Measurements from ENCODE around the gene PLA2R1.

The PLA2R1 gene

DNA sequence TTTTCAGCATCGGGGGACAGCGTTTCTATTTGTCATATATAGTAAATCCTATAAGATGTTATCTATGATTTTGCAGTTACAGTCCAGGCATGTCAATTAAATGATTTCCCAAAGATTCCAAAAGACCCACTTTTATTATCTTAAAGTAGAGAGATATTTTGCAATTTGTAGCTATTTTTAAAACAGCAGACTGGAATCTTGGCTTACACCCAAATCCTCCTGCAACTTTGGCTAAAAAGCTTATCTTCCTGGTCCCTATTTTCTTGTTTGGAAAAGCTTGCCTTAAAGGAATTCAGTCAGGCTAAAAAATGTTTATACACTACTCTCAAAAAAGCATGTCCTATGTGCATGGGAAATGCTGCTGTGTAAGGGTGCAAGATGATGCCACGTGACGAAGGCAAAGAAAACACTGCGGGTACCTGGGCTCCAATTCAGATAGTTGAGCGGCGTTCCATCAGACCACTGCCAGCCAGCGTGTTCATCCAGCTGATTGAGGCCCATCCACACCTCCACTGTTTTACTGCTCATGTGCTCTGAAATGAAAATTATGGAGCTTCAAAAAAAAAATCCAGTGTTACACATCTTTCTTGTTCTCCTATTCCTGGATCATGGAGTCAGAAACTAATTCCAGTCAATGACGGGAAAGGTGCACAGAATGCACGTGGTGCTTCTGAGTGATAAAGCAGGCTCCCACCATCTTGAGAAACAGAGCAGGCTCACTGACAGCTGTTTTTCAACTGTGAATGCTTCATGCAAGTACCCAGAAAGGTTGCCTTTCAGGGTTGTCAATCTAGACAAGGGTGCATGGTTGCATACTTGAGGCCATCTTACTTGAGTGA, 33.8 kb downstream of the PLA2R1 start:
- DNase-seq = no peak

DNA sequence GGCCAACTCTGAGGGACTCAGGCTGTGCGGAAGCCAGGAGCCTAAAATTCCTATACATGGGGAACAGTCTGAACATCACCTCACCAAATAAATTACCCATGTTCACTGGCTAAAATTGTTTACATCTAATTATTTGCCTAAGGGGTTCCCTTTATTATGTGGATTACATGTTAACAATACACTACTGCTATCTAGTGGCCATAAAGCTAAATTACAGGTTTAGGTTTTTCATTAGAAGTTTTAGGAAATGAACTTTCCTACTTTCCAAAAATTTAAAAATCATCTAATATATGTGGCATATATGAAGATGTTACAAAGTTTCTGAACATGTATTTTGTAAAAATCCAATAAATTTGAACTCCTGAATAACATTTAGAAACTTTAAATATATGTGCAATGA, 40.3 kb downstream of the PLA2R1 start:
- DNase-seq = peak; percentile 42

DNA sequence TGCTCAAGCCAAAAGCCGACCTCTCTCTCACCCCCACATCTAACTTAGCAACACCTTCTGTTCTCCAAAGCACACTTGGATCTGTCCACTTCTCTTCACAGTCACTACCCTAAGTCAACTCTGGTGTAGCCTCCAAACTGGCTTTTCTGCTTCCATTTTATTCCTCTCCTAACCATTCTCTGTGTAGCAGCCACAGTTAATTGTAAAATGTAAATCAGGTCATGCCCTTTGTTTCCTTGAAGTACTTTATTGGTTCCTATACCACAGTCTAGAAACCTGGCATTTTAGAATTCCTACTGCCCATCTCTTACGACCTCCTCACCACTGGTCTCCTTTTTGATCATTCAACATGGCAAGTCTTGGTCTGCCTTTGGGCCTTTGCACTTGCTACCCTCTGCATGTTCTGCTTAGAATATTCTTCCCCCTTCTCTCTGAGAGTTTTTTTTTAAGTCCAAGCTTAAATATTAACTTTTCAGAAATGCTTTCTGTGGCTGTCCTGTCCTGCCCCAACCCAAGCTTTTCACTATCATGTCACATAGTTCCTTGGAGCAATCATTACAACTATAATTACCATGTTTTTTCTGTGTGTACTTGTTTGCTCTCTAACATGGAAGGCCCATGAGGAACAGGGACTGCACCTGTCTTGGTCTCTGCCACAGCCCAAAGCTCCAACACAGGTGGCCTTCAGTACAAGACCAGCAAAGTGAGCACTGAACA, 42.9 kb downstream of the PLA2R1 start:
- no peak for DNase-seq

DNA sequence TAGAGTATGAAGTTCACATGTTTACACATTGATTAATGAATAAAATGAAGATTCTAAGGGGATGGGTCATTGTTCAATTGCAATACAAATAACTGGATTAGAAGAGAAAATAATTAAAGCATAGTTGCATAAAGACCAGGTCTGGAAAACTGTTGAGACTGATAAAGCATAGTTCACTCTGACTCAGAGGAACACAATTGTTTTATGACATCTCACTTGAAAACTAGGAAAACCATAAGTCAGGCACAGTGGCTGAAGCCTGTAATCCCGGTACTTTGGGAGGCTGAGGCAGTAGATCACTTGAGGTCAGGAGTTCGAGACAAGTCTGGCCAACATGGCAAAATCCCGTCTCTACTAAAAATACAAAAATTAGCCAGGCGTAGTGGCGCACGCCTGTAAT, 46.7 kb downstream of the PLA2R1 start:
- DNase-seq = no peak

DNA sequence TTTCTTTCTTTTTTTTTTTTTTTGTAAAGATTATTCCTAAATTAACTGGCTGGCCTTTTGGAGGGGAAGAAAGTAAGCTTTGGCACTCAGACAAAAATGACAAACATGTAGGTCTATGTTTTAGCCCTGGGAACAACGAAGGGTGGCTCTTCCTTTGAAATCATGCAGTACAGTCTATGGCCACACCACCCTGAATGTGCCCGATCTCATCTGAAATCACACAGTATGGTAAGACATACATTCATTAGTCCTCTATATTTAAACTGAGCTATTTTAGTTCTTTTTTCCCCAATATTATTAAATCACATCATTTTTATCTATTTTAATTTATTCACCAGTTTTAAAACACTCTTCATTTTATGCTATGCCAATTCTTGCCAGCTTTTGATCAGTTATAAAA, 48.2 kb downstream of the PLA2R1 start:
- DNase-seq = no peak

DNA sequence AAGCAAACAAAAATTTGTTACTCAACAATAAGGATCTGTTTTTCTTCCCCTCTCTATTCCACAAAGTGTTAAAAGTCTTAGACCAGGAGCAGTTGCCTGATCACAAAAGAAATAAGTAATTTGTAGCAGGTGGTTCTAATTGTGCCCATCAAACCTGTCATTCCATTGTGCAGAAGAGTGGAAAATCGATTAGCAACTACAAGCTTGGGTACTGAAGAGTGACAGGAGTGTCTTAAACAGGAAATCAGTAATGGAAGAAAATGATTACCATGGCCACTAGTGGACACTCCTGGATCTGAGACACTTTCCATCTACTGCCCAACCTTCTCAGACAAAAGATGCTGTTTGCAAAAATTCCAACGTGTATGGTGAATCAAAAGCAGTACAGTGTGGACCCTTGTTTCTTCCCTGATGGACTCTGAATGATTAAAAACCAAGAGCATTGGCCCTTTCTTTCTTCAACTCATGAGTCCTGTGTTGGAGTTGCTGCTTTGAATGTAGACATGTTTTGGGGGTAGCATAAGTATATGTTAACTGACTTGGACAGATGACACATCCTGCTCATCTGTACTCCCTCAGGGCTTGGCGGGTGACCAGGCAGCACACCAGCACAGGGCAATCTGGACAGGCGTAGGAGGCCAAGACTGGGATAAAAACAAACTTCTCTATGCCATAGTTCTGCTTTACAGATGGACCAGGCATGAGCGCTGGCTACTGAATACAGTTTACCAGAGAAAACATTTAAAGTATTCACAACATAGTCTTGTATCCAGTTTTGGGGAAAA, 51.9 kb downstream of the PLA2R1 start:
- DNase-seq = no peak

DNA sequence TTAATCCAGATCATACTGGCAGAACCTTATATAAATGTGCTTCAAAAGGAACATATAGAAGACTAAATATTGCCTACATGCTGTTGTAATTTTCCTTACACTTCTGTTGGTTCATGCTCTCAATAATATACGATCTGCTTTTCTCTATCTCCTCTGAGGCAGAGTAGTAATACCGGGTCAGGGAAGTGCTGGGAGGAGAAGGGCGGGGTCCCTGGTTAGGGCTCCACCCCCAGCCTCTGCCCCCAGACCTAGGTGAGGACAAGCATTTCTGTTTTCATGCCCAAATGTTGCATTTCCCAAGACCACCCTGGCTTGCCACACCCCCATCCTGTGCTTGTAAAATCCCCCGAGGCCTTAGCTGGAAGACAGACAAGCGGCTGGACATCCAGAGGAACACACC, 55.3 kb downstream of the PLA2R1 start:
- DNase-seq = no peak

DNA sequence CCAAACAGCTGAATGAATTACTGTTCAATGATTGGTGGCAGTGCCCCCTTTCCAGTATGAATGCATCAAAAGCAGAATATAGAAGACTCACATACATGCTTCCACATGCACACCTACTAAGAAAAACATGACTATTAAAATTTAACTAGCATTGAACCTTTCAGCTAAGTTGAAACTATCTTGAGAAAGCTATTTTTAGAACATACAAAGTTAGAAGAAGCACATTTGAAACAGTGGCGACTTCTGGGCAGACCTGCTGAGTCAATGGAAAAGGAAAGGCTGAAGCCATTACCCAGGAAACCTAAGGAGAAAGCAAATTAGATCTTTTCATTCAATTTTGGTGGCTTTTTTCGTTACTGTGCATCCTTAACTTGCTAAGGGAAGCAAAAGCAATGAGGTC, 55.9 kb downstream of the PLA2R1 start:
- no peak for DNase-seq

DNA sequence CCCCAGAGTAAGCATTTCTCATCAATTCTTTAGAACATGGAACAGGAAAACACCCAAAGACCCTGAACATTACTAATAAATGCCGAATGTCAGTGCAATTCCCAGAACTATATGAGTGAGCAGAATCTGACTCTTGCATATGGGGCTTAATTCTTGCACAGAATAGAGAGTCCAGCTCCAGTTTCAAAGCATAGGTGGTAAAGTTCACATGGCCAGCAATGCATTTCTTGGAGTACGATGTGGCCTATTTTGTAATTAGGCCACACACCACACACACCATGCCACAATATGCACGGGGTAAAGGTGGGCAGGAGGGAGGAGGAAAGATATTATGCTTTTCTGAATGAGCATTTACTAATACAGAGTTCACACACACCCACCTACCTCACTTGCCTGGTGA, 56.5 kb downstream of the PLA2R1 start:
- no peak for DNase-seq

DNA sequence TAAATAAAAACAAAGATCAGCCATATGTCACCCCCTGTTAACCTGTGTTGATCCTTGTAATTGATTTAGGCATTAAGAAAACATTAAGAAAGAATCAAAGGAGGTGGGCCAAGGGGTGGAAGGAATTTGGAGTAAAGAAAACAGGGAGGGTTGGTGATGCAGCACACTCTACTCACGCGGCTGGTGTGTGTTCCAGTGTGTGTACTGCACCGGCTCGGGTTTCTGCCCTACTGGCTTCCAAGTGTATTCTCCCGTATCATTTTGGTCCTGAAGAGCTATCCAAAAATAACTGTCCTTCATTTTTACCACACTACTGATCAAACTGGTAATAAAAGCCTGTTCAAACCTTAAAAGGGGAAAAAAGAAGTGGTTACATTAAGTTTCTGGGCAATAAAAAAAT, 56.9 kb downstream of the PLA2R1 start:
- DNase-seq = no peak

DNA sequence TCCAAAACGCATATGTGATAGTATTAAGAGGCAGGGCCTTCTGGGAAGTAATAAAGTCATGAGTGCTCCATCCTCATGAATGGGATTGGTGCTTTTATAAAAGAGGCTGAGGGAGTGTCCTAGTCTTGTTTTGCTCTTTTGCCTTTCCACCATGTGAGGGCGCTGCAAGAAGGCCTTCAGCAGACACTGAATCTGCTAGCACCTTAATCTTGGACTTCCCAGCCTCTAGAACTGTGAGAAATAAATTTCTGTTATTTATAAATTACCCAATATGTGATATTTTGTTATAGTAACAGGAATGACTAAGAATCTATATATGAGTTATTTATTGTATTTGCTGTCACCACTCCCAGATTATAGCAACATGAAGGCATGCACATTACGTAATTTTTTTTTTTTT, 63.5 kb downstream of the PLA2R1 start:
- peak; percentile 43 for DNase-seq

DNA sequence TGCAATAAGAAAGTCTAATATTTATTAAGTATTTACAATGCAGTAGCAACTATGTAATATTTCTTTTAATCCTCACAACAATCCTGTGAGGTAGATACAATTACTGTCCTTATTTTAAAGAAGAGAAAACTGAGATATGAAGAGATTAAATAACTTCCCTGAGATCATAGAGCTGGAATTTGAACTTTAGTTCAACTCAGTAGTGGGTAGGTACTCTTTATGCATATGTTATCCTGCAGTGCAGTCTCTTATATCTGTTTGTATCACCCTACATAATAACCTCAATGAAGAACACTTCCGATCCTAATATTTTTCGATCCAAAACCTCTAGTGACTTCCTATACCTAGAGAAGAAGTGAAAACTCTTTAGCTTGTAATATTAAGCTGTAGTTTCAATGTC, 64.2 kb downstream of the PLA2R1 start:
- DNase-seq = no peak

DNA sequence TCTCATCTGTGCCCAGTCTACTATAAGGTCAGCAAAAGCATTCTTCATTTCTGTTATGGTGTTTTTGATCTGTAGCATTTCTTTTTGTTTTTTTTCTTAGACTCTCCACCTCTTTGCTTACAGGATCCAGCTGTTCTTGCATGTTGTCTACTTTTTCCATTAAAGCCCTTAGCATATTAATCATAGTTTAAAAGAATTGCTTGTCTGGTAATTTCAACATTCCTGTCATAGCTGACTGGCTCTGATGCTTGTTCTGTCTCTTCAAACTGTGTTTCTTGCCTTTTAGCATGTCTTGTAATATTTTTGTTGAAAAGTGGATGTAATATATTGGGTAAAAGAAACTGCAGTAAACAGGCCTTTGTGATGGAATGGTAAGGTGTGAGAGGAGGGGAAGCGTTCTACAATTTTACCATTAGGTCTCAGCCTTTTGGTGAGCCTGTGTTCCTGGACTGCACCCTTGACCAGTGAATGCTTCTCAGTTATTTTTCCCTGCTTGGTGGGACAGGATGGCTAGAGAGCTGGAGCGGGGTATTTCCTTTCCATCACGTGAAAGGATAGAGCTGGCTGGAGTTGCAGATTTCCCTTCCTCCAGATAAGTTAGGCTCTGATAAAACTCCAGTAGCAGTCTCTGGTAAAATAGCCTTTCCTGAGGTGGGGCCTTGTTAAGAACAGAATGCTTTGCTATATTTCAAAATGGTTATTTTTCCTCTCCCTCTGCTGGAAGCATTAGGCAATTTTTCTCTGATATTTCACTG, 65.4 kb downstream of the PLA2R1 start:
- no peak for DNase-seq

DNA sequence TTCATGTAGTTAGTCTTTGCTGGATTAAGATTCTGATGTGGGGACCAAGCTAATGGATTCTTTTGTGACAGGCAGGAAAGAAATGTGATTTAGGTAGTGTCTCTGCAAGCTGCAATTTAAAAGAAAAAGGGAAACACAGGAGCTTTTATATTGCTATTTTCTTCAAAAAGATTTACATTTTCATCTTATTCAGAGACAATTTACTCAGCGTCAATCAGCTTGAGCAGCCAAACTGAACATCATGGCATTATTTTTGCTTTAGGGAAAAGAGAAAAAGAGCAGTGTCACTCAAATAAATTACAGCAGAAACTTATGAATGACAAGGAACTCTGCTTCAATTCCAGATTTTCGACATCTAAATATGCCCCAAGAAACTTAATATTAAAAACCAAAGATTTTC, 67.4 kb downstream of the PLA2R1 start:
- no peak for DNase-seq

DNA sequence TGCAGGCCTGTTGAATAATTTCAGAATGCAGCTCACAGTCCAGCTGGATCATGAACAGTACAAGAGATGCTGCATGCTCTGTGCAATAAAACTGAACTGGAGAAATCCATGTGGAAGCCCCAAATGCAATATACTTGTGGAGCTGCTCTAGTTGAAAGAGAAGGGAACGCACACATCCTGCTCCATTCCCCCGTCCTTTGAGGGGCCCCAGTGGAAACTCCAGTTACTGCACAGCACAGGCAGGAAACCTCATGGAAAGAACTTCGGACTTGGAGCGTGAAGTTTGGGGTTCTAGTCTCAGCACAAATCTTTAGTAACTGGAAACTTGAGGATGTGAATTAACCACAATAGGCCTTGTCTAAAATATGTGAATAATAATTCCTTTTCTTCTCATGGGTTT, 73.2 kb downstream of the PLA2R1 start:
- DNase-seq = no peak

DNA sequence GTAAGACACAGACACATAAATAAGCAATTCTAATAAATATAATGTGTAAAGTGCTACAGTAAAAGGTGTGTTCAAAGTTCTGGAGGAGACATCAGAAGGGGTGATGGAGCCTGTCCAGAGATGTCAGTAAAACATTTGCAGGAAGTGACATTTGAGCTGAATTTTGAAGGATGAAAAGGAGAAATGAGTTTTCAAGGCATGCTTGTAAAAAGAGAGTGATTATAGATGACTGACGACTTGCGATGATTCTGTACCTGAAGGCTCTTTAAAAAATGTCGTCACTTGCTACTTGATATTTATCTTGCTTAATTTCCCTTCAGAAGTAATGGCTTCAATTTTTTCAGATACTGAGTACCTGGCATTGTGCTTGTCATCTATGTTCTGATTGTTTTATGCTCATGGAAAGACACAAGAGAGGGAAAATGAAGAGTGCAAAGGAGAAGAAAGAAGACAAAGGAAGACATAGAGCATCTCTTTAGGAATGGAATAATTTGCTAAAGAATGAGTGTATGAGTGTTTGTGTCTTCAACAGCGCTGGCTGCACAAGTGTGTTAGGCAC, 73.9 kb downstream of the PLA2R1 start:
- no peak for DNase-seq

DNA sequence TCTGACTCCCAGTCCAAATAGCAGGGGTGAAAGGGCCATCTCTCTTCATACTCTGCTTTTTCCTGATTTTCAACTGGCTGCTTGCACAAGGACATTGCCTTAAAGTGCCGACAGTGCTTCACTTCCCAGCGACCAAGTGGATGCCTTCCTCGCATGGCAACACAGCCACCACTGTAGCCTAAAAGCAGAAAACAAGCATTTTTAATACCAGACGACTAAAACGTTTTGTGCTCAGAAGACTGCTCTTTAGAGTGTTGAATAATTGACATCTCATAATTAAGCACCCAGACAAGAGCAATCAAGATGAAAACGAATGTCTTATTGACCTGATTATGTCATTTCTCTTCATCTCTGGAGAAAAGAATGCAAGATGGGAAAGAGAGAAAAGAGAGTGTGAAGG, 75.2 kb downstream of the PLA2R1 start:
- no peak for DNase-seq

DNA sequence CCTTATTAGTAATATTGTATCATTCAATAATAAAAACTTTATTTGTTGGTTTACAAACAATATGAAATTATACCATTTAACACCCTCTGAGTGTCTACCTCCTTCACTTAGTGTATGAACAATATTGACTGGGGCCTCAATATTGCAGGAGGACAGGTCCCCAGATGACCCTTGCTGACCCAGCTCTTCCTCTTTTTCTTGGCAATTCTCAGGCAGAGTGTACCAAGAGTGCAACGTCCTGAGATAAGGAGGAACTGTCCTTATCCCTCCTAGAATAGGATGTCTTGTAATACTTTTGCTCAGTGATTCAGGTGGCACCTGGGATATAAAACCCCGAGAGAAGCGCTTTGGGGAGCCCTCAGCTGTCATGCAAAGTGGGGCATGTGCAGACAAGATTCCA, 76.8 kb downstream of the PLA2R1 start:
- DNase-seq = no peak

DNA sequence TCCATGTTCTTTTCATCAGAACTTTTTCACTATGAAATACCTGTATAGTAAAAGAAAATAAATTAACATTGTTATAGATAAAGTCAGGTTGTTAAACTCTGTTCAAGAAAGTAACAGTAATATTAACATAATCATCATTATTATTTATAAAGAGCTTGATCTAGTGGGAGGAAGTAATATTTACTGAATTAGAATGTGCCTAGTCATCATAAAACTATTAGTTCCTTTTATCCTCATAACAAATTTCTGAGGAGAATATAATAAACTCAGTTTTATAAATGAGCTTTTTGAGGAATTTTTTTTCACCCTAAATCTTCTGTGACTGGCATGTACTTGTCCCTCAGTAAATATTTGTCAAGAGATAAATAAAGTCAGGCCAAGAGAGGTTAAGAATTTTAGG, 78.4 kb downstream of the PLA2R1 start:
- no peak for DNase-seq

DNA sequence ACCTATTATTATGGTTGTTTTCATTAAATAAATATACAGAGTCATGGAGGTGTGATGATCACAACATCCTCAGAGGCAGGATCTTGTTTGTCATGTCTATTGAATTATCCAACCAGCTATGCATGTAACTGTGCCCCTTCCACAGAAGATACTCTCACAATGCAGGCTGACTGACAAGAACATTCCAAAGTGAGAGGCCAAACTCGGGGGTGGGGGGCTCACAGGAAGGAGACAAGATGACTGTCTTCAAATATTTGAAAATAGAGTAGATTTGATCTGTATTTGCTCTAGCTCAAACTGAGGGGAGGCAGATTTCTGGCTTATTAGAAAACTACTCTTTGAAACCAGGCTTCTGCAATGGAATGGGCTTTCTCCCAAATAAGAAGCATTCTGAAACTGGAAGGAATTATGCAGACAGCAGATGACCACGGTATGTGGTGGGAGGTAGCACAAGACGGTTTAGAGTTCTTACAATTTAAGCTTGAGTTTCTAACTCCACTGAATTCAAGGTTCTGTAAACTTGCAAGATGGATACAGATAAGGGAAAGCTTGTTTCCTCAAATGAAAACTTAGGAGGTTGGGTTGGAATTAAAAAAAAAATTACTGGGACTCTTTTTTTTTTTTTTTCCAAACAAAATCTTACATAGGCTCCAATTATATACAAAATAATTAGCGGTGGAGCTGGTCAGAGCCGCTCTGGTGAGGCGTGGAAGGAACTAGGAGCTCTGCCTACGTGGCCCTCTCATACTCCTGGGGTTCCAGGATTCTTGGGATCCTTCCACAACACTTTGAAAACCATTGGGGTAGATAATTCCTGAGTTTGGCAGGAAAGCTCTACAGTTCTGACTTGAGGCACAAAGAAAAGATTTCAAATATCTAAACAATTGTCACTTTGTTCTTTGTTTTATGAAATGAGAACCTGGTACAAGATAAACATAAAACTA, 79.3 kb downstream of the PLA2R1 start:
- DNase-seq = peak; percentile 59

DNA sequence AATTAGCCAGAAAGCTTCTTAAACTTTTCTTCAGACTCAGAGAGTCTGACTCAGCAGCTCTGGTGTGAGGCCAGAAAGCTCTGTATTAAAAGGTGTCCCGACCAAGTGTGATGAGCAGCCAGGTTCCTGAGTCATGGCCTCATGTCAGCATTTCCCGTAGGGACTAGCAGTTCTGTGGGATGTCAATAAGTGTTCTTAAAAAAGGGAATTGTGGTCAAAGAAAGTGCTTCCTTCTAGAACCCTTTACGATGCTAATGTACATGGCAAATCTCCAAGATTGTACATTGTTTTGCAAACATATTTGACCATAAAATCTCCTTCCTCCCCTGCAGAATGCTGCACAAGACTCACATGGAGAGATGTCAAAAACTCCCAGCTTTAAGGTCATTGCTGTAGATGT, 80.1 kb downstream of the PLA2R1 start:
- peak; percentile 40 for DNase-seq

Data from inflammatory macrophage treated with lipopolysaccharide for 4 hours (primary cell).